GM21367 (cell line): ENCODE data around the gene KRTAP15-1.

ENCODE experiments used
- ATAC-seq: cut with Tn5 transposase; IDR thresholded peaks from one replicate; pipeline ENCODE4 v1.9.1; 2021; ENCODE audit not compliant: unreplicated experiment

KRTAP15-1 gene

DNA sequence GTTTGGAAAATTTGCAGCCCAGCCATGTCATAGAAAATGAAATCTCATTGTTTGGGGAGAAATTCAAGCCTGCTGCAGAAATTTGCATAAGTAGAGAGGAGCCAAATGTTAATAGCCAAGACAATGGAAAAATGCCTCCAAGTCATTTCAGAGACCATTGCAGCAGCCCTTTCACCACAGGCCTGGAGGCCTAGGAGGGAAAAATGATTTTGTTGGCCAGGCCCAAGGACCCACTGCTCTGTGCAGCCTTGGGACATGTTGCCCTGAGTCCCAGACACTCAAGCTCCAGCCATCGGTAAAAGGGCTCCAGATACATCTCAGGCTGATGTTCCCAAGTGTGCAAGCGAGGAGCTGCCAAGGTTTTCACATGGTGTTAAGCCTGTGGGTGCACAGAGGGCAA lies 46.1 kb downstream of the KRTAP15-1 start:
- no peak for ATAC-seq

DNA sequence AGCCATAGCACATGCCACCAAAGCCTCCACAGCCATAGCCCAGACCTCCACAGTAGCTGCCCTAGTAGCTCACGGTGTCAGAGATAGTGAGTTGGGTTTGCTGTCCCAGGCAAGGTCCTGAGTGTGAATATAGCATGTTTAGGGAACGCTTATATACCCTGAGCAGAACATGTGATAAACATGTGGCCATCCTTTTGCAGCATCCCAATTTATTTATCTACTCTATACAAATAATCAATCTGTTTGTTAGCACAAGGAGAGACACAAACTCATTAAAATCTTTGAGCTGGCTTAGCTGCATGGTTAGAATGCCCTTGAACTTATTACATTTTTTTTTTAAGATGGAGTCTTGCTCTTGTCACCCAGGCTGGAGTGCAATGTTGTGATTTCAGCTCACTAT lies 47.3 kb downstream of the KRTAP15-1 start, which contains the start of gene KRTAP19-2:
KRTAP19-2 (minus strand) TSS at position 101 of the 400 bp plus-strand sequence; CDS start at position 13, 88 bp downstream.
- ATAC-seq = no peak
